OCI-LY3 (cell line): ENCODE data around the gene CREB3L1.

Experiments
- H2AFZ ChIP-seq: fragments of 200-600, 300-600 bp; shearing (Covaris generic); 2 replicates; pipeline ENCODE4 v1.6.0; 2014; ENCODE audit warnings: antibody characterized with exemption, low read depth, low read length
- H3K27ac ChIP-seq: fragments of 200-600, 300-600 bp; sonication (generic); 2 replicates; pipeline ENCODE4 v1.5.1; 2014; ENCODE audit warnings: mild to moderate bottlenecking, low read length, moderate library complexity, mixed read lengths
- H3K27me3 ChIP-seq: fragments of 200-600, 300-600 bp; sonication (generic); 2 replicates; pipeline ENCODE4 v1.6.1; 2014; ENCODE audit warnings: low read depth, low read length, mixed read lengths
- H3K36me3 ChIP-seq: fragments of 200-600, 300-600 bp; sonication (generic); replicated peaks from 2 replicates; pipeline ENCODE3; 2014; ENCODE audit warnings: low read depth, low read length, mixed read lengths
- H3K4me1 ChIP-seq: fragments of 300-600, 200-600 bp; sonication (generic); 2 replicates; pipeline ENCODE4 v1.6.1; 2014; ENCODE audit warnings: low read length, mixed read lengths
- H3K4me2 ChIP-seq: fragments of 200-600, 300-600 bp; sonication (generic); 2 replicates; pipeline ENCODE4 v1.6.1; 2014; ENCODE audit warnings: low read length, mixed read lengths
- H3K4me3 ChIP-seq: fragments of 300-600, 200-600 bp; sonication (generic); 2 replicates; pipeline ENCODE4 v1.5.1; 2014; ENCODE audit warnings: antibody characterized with exemption, mild to moderate bottlenecking, low read length, moderate library complexity
- H3K79me2 ChIP-seq: fragments of 300-600, 200-600 bp; shearing (Covaris generic); 2 replicates; pipeline ENCODE4 v1.6.1; 2014; ENCODE audit warnings: mild to moderate bottlenecking, low read length, mixed read lengths
- H3K9ac ChIP-seq: fragments of 300-600, 200-600 bp; shearing (Covaris generic); 2 replicates; pipeline ENCODE4 v1.6.0; 2014; ENCODE audit warnings: mild to moderate bottlenecking, low read length, moderate library complexity
- H3K9me3 ChIP-seq: fragments of 200-600, 300-600 bp; shearing (Covaris generic); 2 replicates; pipeline ENCODE4 v1.6.1; 2014; ENCODE audit warnings: low read length, mixed read lengths; ENCODE audit not compliant: insufficient read depth
- H4K20me1 ChIP-seq: fragments of 200-600, 300-600 bp; sonication (generic); 2 replicates; pipeline ENCODE4 v1.6.1; 2016; ENCODE audit warnings: low read length, mixed read lengths; ENCODE audit not compliant: insufficient read depth
- EZH2phosphoT487 ChIP-seq: fragments of 200-600 bp; shearing (Covaris generic); IDR thresholded peaks from 2 replicates; pipeline ENCODE4 v1.6.1; 2018; ENCODE audit warnings: antibody characterized with exemption, mixed run types, low read depth
- TF ChIP-seq, protein P1 (sequence below): fragments of 200-600, 300-600 bp; sonication (generic); IDR thresholded peaks from 2 replicates; pipeline ENCODE4 v1.5.1; 2014; ENCODE audit warnings: antibody characterized with exemption, low read length, low read depth

Gene CREB3L1

DNA sequence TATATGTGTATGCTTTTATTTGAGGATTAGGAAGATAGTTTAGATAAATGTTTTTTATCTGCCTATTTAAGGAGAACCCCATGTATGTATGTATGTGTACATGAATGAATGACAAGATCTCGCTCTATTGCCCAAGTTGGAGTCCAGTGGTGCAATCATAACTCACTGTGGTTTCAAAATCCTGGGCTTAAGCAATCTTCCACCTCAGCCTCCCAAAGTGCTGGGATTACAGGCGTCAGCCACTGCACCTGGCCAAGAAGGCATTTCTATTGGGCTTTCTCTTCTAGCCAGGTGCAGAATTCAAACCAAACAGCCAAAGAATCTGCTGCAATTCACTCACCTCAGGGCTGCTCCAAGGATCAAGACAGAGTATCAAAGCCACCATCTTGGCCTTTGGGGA is 44.3 kb downstream of the CREB3L1 start:
- Histone ChIP-seq H3K9me3 (no peaks in the 10 kb centered on the region), H3K4me2 (no peak overlapping the region), H3K4me1 (peaks cover 14% of the 10 kb centered on the region), H2AFZ (no peak overlapping the region), H4K20me1 (no peaks in the 10 kb centered on the region), H3K27ac (no peak overlapping the region), H3K79me2 (no peaks in the 10 kb centered on the region), H3K36me3 (no peaks in the 10 kb centered on the region), H3K27me3 (peaks cover 5% of the 10 kb centered on the region), H3K9ac (no peak overlapping the region), H3K4me3 (no peak overlapping the region)
- TF ChIP-seq, protein P1, sequence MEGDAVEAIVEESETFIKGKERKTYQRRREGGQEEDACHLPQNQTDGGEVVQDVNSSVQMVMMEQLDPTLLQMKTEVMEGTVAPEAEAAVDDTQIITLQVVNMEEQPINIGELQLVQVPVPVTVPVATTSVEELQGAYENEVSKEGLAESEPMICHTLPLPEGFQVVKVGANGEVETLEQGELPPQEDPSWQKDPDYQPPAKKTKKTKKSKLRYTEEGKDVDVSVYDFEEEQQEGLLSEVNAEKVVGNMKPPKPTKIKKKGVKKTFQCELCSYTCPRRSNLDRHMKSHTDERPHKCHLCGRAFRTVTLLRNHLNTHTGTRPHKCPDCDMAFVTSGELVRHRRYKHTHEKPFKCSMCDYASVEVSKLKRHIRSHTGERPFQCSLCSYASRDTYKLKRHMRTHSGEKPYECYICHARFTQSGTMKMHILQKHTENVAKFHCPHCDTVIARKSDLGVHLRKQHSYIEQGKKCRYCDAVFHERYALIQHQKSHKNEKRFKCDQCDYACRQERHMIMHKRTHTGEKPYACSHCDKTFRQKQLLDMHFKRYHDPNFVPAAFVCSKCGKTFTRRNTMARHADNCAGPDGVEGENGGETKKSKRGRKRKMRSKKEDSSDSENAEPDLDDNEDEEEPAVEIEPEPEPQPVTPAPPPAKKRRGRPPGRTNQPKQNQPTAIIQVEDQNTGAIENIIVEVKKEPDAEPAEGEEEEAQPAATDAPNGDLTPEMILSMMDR, result no peak
- no peak for TF ChIP-seq EZH2phosphoT487

GRCh38 chr11:46322759-46323158 is 45.3 kb downstream of the CREB3L1 start:
- no peaks in the 10 kb centered on the region for H3K79me2 ChIP-seq

DNA sequence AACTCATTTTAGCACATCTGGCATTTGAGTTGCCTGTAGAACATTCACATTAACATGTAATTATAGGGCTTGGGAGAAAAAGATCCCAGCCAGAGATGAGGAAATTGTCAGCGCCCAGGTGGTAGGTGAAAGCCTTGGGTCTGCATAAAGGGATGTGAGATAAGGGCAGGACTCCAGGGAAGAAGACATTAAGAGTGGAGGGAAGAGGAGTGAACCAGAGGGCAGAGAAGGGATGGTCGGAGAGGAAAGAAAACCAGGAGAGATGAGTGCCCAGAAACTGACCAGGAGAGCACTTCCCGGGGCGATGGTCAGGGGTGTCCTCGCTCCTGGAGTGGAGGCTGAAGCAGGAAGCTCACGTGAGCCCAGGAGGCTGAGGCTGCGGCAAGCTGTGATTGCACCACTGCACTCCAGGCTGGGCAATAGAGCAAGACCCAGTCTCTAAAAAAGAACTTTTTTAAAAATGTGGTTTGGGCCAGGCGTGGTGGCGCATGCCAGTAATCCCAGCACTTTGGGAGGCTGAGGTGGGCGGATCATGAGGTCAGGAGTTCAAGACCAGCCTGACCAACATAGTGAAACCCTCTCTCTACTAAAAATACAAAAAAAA is 49.5 kb downstream of the CREB3L1 start:
- H2AFZ ChIP-seq, result no peak overlapping the region
- no peaks in the 10 kb centered on the region for H3K9me3 ChIP-seq
- no peaks in the 10 kb centered on the region for H3K79me2 ChIP-seq
- TF ChIP-seq EZH2phosphoT487, result no peak
- TF ChIP-seq, protein P1, result no peak
- H3K27me3 ChIP-seq, result peaks cover 27% of the 10 kb centered on the region
- no peak overlapping the region for H3K27ac ChIP-seq
- no peak overlapping the region for H3K4me2 ChIP-seq
- no peak overlapping the region for H3K4me3 ChIP-seq
- H3K4me1 ChIP-seq, result no peaks in the 10 kb centered on the region
- H4K20me1 ChIP-seq, result no peaks in the 10 kb centered on the region
- no peaks in the 10 kb centered on the region for H3K36me3 ChIP-seq
- no peak overlapping the region for H3K9ac ChIP-seq

More at GRCh38 chr11:46322759-46323158, 45.3 kb downstream of the CREB3L1 start:
- Histone ChIP-seq H3K27ac (no peak overlapping the region), H3K4me1 (peaks cover 14% of the 10 kb centered on the region), H3K27me3 (peaks cover 10% of the 10 kb centered on the region), H3K9me3 (no peaks in the 10 kb centered on the region), H2AFZ (no peak overlapping the region), H3K9ac (no peak overlapping the region), H3K4me2 (no peak overlapping the region), H3K4me3 (no peak overlapping the region), H4K20me1 (no peaks in the 10 kb centered on the region), H3K36me3 (no peaks in the 10 kb centered on the region)
- no peak for TF ChIP-seq EZH2phosphoT487
- TF ChIP-seq, protein P1, result peak; percentile 15; the same call in 1 of the 2 replicates

DNA sequence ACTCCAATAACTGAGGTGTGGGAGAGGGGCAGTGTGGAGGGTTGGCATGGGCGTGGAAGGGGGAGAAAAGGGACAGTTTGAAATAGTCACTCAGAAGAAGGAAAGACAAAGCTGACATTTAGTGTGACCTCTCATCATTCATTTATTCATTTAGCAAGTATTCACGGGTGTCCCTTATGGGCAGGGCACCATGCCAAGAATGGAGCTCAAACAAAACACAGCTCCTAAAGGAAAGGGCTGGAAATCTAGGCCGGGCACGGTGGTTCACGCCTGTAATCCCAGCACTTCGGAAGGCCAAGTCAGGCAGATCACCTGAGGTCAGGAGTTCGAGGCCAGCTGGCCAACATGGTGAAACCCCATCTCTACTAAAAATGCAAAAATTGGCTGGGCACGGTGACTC is 50.4 kb downstream of the CREB3L1 start:
- no peaks in the 10 kb centered on the region for H3K79me2 ChIP-seq
- H3K36me3 ChIP-seq, result no peaks in the 10 kb centered on the region
- no peak overlapping the region for H2AFZ ChIP-seq
- H3K9me3 ChIP-seq, result no peaks in the 10 kb centered on the region
- H3K4me3 ChIP-seq, result no peak overlapping the region
- H3K4me1 ChIP-seq, result no peaks in the 10 kb centered on the region
- no peak overlapping the region for H3K27ac ChIP-seq
- no peak overlapping the region for H3K9ac ChIP-seq
- H4K20me1 ChIP-seq, result no peaks in the 10 kb centered on the region
- TF ChIP-seq EZH2phosphoT487, result no peak
- TF ChIP-seq, protein P1, result no peak
- H3K4me2 ChIP-seq, result no peak overlapping the region
- H3K27me3 ChIP-seq, result peaks cover 27% of the 10 kb centered on the region
